LNCAP (cell line): ENCODE results near the gene RABGGTB.

Experiments used
- TF ChIP-seq, protein P1 (sequence below): fragments of 450-650 bp; IDR thresholded peaks from 2 replicates; pipeline ENCODE4 v1.5.1; 2017; ENCODE audit warnings: mild to moderate bottlenecking

RABGGTB gene

DNA sequence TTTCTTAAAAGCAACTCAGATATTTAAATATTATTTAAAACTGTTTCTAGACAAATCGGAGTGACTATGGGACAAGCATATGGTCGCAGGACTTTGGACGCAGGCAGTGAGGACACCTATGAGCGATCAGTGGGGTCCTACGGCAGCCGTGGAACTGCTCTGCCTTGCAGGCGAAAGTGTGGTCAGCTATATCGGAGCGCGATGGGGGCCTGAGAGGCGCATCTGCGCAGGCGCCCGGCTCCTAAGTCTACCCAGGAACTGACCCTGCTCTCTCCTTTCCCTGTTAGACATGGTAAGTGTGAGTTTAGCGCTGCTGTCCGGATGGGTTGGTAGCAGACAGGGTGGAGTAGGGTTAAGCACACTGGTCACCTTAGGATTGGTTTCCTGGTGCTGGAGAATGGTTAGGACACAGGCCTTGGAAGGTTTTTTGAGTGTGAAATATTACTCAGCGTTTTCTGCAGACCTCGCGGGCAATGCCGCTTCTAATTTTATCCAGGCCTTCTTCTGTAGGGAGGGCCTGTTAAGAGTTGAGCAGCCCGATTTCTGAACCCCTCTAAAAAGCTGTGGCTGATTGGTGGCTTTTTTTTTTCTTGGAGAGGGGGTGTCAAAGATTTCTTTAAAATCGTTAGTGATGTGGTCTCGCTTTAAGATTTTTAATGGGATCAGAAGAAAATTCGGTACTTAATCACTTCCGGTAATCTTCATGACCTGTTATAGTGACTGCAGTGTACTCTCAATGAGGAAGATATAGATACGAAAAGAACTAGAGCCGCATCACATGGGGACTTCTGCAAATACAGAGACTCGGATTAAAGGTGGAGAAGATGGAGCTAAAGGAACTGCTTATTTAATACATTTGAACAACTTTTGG is at the start of gene RABGGTB:
Gene RABGGTB, plus strand, starts transcription at position 274 of the 871 bp plus-strand sequence. Its CDS starts 16 bp downstream, at position 290.
- TF ChIP-seq, protein P1, sequence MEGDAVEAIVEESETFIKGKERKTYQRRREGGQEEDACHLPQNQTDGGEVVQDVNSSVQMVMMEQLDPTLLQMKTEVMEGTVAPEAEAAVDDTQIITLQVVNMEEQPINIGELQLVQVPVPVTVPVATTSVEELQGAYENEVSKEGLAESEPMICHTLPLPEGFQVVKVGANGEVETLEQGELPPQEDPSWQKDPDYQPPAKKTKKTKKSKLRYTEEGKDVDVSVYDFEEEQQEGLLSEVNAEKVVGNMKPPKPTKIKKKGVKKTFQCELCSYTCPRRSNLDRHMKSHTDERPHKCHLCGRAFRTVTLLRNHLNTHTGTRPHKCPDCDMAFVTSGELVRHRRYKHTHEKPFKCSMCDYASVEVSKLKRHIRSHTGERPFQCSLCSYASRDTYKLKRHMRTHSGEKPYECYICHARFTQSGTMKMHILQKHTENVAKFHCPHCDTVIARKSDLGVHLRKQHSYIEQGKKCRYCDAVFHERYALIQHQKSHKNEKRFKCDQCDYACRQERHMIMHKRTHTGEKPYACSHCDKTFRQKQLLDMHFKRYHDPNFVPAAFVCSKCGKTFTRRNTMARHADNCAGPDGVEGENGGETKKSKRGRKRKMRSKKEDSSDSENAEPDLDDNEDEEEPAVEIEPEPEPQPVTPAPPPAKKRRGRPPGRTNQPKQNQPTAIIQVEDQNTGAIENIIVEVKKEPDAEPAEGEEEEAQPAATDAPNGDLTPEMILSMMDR: no peak

DNA sequence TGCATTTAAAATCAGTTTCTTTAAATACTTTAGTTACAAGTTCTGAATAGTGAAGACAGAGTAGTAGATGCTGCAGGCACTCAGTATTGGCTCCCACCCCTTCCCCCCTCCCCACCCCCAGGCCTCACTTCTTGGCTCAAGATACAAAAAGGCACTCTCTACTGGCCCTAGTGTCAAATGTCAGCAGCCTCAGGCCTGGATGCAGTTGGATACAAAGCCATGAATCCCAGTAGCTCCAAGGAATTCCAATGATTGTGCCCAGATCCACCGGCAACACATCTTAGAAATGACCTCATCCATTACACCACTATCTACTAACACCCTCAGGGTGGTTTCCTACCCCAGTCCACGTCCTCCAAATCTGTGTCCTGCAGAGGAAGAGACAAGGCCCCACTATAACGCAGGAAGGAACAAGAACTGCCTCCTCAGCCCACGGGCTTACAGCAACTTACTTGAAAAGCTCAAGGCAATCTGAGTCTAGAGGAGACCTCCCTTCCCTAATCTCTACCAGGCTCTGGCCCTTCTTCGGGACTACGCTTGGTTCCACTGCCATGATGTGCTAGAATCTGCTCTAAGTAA is 43.9 kb upstream of the RABGGTB start:
- TF ChIP-seq, protein P1: no peak

DNA sequence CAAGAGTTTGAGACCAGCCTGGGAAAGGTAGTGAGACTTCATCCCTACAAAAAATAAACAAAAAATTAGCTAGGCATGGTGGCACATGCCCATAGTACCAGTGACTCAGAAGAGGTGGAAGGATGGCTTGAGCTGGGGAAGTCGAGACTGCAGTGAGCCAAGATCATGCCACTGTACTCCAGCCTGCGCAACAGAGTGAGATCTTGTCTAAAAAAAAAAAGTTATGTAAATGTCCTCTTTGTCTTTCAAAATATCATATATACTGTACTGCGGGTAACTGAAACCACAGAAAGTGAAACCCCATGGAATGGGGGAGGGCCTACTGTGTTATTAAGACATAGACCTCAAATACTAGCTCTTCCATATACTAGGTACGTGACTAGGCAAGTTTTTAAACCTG is 40.8 kb upstream of the RABGGTB start:
- TF ChIP-seq, protein P1: no peak

DNA sequence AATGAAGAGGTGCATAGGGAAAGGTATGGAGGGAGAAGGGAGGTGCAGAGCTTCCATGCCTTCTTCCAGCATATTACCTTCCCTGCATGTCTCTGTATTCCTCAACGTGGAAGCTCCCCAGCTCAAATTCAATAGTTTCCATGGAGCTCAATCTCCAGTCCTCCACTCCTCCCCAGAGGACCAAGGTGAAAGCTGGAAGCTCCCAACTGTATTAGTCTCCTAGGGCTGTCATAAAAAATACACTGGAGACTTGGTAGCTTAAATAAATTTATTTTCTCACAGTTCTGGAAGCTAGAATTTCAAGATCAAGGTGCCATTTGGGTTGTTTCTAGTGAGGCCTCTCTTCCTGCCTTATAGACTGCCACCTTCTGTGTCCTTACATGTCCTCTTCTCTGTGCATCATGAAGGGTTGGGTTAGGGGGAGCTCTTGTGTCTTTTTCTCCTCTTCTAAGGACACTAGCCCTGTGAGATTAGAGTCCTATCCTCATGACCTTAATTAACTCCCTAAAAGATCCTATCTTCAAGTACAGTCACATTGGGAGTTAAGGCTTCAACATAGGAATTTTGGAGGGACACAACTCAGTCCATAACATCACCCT is 21.9 kb upstream of the RABGGTB start:
- TF ChIP-seq, protein P1: no peak

DNA sequence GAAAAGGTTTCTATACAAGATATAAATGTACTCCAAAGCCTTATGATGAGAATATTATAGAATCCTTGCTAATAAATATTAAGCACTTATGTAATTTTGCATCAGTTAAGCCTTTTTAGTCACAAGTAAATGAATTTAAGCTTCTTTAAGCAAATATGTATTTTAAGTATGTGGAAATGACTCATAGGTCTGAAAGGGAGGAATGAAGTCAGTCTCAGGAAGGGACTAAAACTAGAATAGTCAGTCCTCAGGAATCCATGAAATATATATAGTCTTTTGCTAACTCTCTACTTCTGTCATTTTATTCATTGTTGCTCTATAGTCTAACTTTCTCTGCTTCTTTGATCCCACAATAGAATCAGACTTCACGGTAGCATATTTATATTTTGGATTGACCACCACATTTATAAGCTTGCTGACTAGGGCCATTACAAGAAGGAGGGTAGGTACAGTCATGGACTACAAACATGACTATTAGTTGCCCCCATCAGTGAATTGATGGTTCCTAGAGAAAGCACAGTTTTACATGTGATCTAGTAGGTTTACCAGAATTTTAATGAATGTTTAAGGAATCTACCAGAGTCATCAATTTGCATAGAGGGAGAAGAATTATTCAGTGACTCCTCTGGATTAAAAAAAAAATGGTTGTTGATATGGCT is 20.2 kb upstream of the RABGGTB start:
- TF ChIP-seq, protein P1: no peak

DNA sequence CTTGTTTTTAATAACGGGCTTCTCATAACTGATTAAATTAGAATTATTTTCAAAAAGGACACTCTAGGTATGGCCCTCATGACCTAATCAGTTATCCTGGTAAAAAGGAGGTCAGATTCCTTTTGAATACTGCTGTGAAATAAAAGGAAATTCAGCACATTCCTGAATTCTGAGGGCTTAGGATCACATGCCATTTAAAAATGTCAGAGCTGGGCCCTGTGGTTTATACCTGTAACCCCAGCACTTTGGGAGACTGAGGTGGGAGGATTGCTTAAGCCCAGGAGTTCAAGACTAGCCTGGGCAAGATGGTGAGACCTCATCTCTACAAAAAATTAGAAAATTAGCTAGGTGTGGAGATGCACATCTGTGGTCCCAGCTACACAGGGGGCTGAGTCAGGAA is 18.0 kb upstream of the RABGGTB start:
- TF ChIP-seq, protein P1: no peak

DNA sequence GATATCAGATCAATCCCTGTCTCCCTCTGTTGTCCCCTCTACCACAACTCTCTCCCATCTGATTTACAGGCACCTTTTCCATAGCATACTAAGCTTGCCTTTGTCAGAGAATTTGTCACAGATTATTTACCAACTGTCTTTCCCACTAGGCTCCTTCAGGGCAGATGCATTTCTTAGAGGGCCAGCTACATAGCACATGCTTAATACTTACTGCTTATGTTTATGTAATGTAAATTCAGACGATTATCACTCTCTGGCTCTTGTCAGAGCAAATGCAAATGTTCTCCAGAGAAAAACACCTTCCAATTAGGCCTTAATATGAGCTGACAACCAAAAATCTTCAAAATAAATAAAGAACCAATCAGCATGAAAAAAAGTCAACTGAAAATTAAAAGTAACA is 15.3 kb upstream of the RABGGTB start:
- TF ChIP-seq, protein P1: no peak
